ENCODE data around the gene MIA2.

DNA sequence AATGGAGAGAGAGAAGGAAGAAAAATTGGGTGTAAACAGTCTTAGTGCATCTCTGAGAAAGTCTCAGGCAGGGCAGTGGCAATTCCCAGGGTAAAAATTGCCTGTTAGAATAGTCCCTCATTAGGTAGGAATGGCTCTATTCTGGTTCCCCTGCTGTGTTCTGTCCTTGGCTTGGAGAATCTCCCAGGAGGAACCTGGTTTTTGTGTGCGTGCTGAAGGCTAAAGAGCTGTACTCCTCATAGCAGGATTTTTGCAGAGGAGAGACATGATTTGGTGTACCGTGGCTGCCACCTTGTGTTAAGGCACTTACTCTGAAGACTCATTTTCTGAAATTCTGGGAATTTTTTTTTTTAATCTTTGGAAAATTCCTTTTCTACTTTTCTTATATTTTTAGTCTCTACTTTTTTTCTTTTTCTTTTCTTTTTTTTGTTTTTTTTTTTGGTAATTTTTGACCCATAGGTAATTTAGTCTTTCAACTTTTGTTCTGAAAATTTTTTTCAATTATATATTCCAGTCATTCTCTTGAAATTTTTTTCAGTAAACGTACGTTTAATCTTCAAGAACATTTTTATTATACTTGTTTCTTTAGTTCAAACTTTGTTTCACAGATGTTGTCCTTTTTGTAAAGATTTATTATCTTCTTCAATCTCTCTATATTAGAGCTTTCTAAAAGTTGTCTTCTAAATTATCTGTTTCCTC lies 134.7 kb downstream of the MIA2 start:
- TF ChIP-seq, protein P1, sequence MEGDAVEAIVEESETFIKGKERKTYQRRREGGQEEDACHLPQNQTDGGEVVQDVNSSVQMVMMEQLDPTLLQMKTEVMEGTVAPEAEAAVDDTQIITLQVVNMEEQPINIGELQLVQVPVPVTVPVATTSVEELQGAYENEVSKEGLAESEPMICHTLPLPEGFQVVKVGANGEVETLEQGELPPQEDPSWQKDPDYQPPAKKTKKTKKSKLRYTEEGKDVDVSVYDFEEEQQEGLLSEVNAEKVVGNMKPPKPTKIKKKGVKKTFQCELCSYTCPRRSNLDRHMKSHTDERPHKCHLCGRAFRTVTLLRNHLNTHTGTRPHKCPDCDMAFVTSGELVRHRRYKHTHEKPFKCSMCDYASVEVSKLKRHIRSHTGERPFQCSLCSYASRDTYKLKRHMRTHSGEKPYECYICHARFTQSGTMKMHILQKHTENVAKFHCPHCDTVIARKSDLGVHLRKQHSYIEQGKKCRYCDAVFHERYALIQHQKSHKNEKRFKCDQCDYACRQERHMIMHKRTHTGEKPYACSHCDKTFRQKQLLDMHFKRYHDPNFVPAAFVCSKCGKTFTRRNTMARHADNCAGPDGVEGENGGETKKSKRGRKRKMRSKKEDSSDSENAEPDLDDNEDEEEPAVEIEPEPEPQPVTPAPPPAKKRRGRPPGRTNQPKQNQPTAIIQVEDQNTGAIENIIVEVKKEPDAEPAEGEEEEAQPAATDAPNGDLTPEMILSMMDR (IDR thresholded peaks at IDR 0.05 in 4 of 5, conservative IDR thresholded peaks at IDR 0.05 in 1 of 5), result peak in 3 of 5 experiments; percentile 36 to 50 (median 43)
- no peak for TF ChIP-seq POLR2A (IDR thresholded peaks at IDR 0.05)

Measured in gastrocnemius medialis (tissue), 4 donors.